GM23338 (cell line): ENCODE data around the gene PDS5A. TPM values are rescaled to one million over a fixed set of nuclear protein-coding genes. Genes with fewer than 3 reads are reported as not detected.
"Not testable (repeated sequence)": the region's sequence is repeated elsewhere in the genome, so short reads cannot be mapped to it uniquely, and the experiment has no call there.

Experiments used
- ATAC-seq: fragments of 200-7000 bp; cut with Tn5 transposase; 3 replicates; pipeline ENCODE4 v1.9.1; 2020
- DNase-seq: peaks from one replicate; pipeline ENCODE4 v3.0.0-alpha.2; 2015; ENCODE audit warnings: low spot score
- H2AFZ ChIP-seq: fragments of 200-600 bp; sonication (generic); 2 replicates; pipeline ENCODE4 v1.8.0; 2016; ENCODE audit warnings: antibody characterized with exemption, mild to moderate bottlenecking, moderate library complexity
- H3F3A ChIP-seq: fragments of 200-600 bp; sonication (generic); replicated peaks from 2 replicates; pipeline ENCODE4 v1.8.0; 2017; ENCODE audit warnings: antibody characterized with exemption, mixed run types, low read depth
- H3K27ac ChIP-seq: fragments of 200-600 bp; sonication (generic); 2 replicates; pipeline ENCODE4 v1.6.1; 2016; ENCODE audit warnings: low read depth
- H3K27me3 ChIP-seq: fragments of 200-600 bp; sonication (generic); 2 replicates; pipeline ENCODE4 v1.8.0; 2016; ENCODE audit warnings: mild to moderate bottlenecking, mixed run types, moderate library complexity; ENCODE audit not compliant: insufficient read depth
- H3K36me3 ChIP-seq: fragments of 200-600 bp; sonication (generic); 2 replicates; pipeline ENCODE4 v1.8.0; 2016; ENCODE audit warnings: mild to moderate bottlenecking; ENCODE audit not compliant: insufficient read depth
- H3K4me1 ChIP-seq: fragments of 200-600 bp; sonication (generic); 2 replicates; pipeline ENCODE4 v1.8.0; 2016; ENCODE audit warnings: mild to moderate bottlenecking, moderate library complexity; ENCODE audit not compliant: insufficient read depth
- H3K4me2 ChIP-seq: fragments of 200-600 bp; sonication (generic); 2 replicates; pipeline ENCODE4 v1.7.1; 2017; ENCODE audit warnings: mixed run types
- H3K4me3 ChIP-seq: fragments of 200-600 bp; sonication (generic); 2 replicates; pipeline ENCODE4 v1.6.1; 2016; ENCODE audit warnings: mixed run types
- H3K79me2 ChIP-seq: fragments of 200-600 bp; sonication (generic); replicated peaks from 2 replicates; pipeline ENCODE4 v1.8.0; 2017; ENCODE audit warnings: mild to moderate bottlenecking; ENCODE audit not compliant: insufficient read depth
- H3K9me2 ChIP-seq: fragments of 200-600 bp; sonication (generic); 2 replicates; pipeline ENCODE4 v1.8.0; 2017; ENCODE audit not compliant: insufficient read depth
- H4K20me1 ChIP-seq: fragments of 200-600 bp; sonication (generic); replicated peaks from 2 replicates; pipeline ENCODE4 v1.8.0; 2017; ENCODE audit warnings: mild to moderate bottlenecking; ENCODE audit not compliant: insufficient read depth
- H3K27ac Mint-ChIP-seq: 2 replicates; pipeline ENCODE4 v1.8.0; 2020; ENCODE audit warnings: inconsistent platforms, mild to moderate bottlenecking, moderate library complexity, mixed read lengths
- H3K27me3 Mint-ChIP-seq: 3 replicates; pipeline ENCODE4 v1.8.0; 2022; ENCODE audit warnings: low read depth, mild to moderate bottlenecking, moderate library complexity, mixed read lengths, inconsistent platforms; ENCODE audit not compliant: insufficient read depth, poor library complexity
- H3K36me3 Mint-ChIP-seq: 3 replicates; pipeline ENCODE4 v1.8.0; 2021; ENCODE audit warnings: low read depth, mild to moderate bottlenecking, inconsistent platforms, moderate library complexity, mixed read lengths
- H3K4me1 Mint-ChIP-seq: 3 replicates; pipeline ENCODE4 v1.8.0; 2020; ENCODE audit warnings: mild to moderate bottlenecking, inconsistent platforms, mixed read lengths
- H3K4me3 Mint-ChIP-seq: 3 replicates; pipeline ENCODE4 v1.8.0; 2021; ENCODE audit warnings: moderate library complexity, mild to moderate bottlenecking, inconsistent platforms, mixed read lengths
- H3K9me3 Mint-ChIP-seq: 3 replicates; pipeline ENCODE4 v1.8.0; 2020; ENCODE audit warnings: moderate library complexity, mild to moderate bottlenecking, inconsistent platforms, mixed read lengths
- CTCF ChIP-seq, 2 experiments: fragments of 200-600 bp in 1 of 2; sonication (generic) in 1 of 2; conservative IDR thresholded peaks; 2 replicates each; pipeline versions ENCODE4 v1.5.1 to v1.6.1; 2016 to 2017; ENCODE audit warnings: antibody characterized with exemption in 2 of 2, low read depth in 2 of 2, mild to moderate bottlenecking in 2 of 2, moderate library complexity in 1 of 2
- ETS1 ChIP-seq: IDR thresholded peaks from 2 replicates; pipeline ENCODE4 v1.6.1; 2016; ENCODE audit warnings: antibody characterized with exemption
- EZH2 ChIP-seq: fragments of 200-600 bp; sonication (generic); IDR thresholded peaks from one replicate; pipeline ENCODE4 v1.8.0; 2017; ENCODE audit warnings: antibody characterized with exemption, mild to moderate bottlenecking, low read depth; ENCODE audit not compliant: unreplicated experiment
- EZH2phosphoT487 ChIP-seq: fragments of 200-600 bp; sonication (generic); IDR thresholded peaks from one replicate; pipeline ENCODE4 v1.8.1; 2018; ENCODE audit warnings: antibody characterized with exemption; ENCODE audit not compliant: unreplicated experiment
- JUNB ChIP-seq: IDR thresholded peaks from one replicate; pipeline ENCODE4 v1.6.1; 2016; ENCODE audit warnings: antibody characterized with exemption; ENCODE audit not compliant: unreplicated experiment
- NANOG ChIP-seq: IDR thresholded peaks from 2 replicates; pipeline ENCODE4 v1.6.1; 2016; ENCODE audit warnings: antibody characterized with exemption, borderline replicate concordance
- REST ChIP-seq: IDR thresholded peaks from one replicate; pipeline ENCODE4 v1.6.1; 2018; ENCODE audit warnings: antibody characterized with exemption; ENCODE audit not compliant: unreplicated experiment
- STAT1 ChIP-seq: IDR thresholded peaks from one replicate; pipeline ENCODE4 v1.6.1; 2016; ENCODE audit warnings: antibody characterized with exemption; ENCODE audit not compliant: unreplicated experiment
- ZNF331 ChIP-seq: fragments of 250-450 bp; sonication (Bioruptor Pico); IDR thresholded peaks from 2 replicates; pipeline ENCODE4 v1.5.0; 2020; ENCODE audit warnings: low read depth, mild to moderate bottlenecking, moderate library complexity
- ZNF462 ChIP-seq: fragments of 250-450 bp; sonication (Bioruptor Pico); IDR thresholded peaks from 2 replicates; pipeline ENCODE4 v1.5.0; 2020; ENCODE audit warnings: mild to moderate bottlenecking, moderate library complexity
- polyA plus RNA-seq: library from polyadenylated mRNA; unstranded; fragments of >200 nt; fragmentation: Nextera tagmentation; extraction: Ambion mirVana; gene quantifications from 2 replicates; pipeline ENCODE4 v1.2.1, GENCODE V29; 2016
- total RNA-seq: library from RNA; depleted of rRNA; stranded (reverse); fragments of >200 nt; shearing (Covaris generic); gene quantifications from 2 replicates; pipeline ENCODE4 v1.2.3, GENCODE V29; 2014

The PDS5A gene
- total and polyA plus RNA-seq, 2 experiments from 2014 or later, result 22.1 to 91.9 TPM

- H4K20me1 ChIP-seq, H3K4me3 Mint-ChIP-seq, H3K4me2 ChIP-seq, H3K4me1 ChIP-seq, ATAC-seq, DNase-seq, H3K36me3 ChIP-seq, H3F3A ChIP-seq, H3K27me3 ChIP-seq, H3K27ac Mint-ChIP-seq, H3K9me3 Mint-ChIP-seq, H3K4me1 Mint-ChIP-seq, H3K4me3 ChIP-seq, H3K36me3 Mint-ChIP-seq, H3K27me3 Mint-ChIP-seq, H3K9me2 ChIP-seq, H2AFZ ChIP-seq, H3K79me2 ChIP-seq, H3K27ac ChIP-seq: not testable (repeated sequence)
Measured at GRCh38 chr4:39989381-39989780, 11.7 kb upstream of the PDS5A start.

- no peak overlapping the region for H3K4me3 Mint-ChIP-seq
- no peak overlapping the region for H2AFZ ChIP-seq
- no peaks in the 10 kb centered on the region for H3F3A ChIP-seq
- H4K20me1 ChIP-seq, result no peaks in the 10 kb centered on the region
- no peaks in the 10 kb centered on the region for H3K4me1 Mint-ChIP-seq
- no peaks in the 10 kb centered on the region for H3K79me2 ChIP-seq
- H3K4me2 ChIP-seq, result no peak overlapping the region
- ATAC-seq (no peak), DNase-seq (no peak)
- H3K4me3 ChIP-seq, result no peak overlapping the region
- H3K27ac Mint-ChIP-seq, result no peak overlapping the region
- no peaks in the 10 kb centered on the region for H3K36me3 ChIP-seq
- H3K27ac ChIP-seq, result no peak overlapping the region
- no peaks in the 10 kb centered on the region for H3K27me3 ChIP-seq
- H3K36me3 Mint-ChIP-seq, result no peaks in the 10 kb centered on the region
- no peaks in the 10 kb centered on the region for H3K9me2 ChIP-seq
- H3K27me3 Mint-ChIP-seq, result peaks cover 1% of the 10 kb centered on the region
- H3K4me1 ChIP-seq, result no peaks in the 10 kb centered on the region
- no peaks in the 10 kb centered on the region for H3K9me3 Mint-ChIP-seq
- TF ChIP-seq CTCF (conservative IDR thresholded peaks at IDR 0.05; ENCODE audit: low read depth in 2 of 2) (no peak), EZH2 (no peak), EZH2phosphoT487 (no peak), ETS1 (no peak), STAT1 (no peak), NANOG (no peak), REST (no peak), ZNF462 (no peak), ZNF331 (CRISPR knock-in tag) (no peak), JUNB (no peak)
Measured at GRCh38 chr4:39987485-39987884, 9.8 kb upstream of the PDS5A start.
